Measurements from ENCODE around the gene CHMP5. TPM values are rescaled to one million over a fixed set of nuclear protein-coding genes. Genes with fewer than 3 reads are reported as not detected.
A peak's percentile ranks its signal among the peaks of the same experiment; 100 is the strongest.

Gene CHMP5
- total and polyA plus RNA-seq, 10 of the 15 experiments (the other 5 are each of a cell fraction or from before 2014, with no cell fraction given), result 40.3 to 179 (median 78.6) TPM

DNA sequence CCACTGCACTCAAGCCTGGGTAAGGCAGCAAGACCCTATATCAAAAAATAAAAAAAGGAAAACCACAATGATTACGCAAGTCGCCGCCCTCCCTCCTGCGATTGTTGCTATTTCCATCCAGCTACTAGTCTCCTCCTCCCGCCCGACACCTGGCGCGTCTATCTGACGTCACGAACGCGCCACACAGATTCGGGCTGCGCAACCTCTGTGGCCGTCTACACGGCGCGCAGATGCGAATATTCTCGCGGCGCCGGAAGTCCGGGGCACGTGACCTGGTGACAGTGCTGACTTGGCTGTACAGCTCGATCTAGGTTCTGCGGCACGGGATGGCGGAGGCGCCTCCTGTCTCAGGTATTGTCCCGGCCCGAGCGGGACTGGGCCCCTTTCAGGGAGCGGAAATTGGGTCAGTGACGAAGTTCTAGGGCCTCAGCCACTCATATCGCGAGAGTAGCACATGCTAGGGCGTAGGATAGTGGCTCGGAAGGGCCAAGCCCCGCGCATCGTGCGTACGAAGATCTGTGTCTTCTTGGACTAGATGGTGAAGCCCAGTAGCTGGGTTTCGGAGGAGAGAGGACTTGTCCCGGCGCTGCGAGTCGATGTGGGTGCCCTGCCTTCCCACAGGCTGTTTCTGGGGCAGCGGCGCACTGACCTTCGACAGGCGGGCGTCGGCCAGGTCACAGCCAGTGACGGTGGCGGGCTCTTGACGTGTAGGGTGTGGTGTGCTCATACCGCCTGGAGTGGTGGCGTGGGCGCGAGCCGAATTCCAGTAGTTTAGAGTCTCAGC, 25.6 kb downstream of the CHMP5 start, which contains the start of gene NFX1 (continued):
- TF ChIP-seq, protein P1, sequence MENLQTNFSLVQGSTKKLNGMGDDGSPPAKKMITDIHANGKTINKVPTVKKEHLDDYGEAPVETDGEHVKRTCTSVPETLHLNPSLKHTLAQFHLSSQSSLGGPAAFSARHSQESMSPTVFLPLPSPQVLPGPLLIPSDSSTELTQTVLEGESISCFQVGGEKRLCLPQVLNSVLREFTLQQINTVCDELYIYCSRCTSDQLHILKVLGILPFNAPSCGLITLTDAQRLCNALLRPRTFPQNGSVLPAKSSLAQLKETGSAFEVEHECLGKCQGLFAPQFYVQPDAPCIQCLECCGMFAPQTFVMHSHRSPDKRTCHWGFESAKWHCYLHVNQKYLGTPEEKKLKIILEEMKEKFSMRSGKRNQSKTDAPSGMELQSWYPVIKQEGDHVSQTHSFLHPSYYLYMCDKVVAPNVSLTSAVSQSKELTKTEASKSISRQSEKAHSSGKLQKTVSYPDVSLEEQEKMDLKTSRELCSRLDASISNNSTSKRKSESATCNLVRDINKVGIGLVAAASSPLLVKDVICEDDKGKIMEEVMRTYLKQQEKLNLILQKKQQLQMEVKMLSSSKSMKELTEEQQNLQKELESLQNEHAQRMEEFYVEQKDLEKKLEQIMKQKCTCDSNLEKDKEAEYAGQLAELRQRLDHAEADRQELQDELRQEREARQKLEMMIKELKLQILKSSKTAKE (IDR thresholded peaks at IDR 0.05; ENCODE audit: low read depth, poor library complexity, severe bottlenecking), result peak; percentile 78
- TF ChIP-seq, protein P2, sequence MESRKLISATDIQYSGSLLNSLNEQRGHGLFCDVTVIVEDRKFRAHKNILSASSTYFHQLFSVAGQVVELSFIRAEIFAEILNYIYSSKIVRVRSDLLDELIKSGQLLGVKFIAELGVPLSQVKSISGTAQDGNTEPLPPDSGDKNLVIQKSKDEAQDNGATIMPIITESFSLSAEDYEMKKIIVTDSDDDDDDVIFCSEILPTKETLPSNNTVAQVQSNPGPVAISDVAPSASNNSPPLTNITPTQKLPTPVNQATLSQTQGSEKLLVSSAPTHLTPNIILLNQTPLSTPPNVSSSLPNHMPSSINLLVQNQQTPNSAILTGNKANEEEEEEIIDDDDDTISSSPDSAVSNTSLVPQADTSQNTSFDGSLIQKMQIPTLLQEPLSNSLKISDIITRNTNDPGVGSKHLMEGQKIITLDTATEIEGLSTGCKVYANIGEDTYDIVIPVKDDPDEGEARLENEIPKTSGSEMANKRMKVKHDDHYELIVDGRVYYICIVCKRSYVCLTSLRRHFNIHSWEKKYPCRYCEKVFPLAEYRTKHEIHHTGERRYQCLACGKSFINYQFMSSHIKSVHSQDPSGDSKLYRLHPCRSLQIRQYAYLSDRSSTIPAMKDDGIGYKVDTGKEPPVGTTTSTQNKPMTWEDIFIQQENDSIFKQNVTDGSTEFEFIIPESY (IDR thresholded peaks at IDR 0.05), result no peak
- TF ChIP-seq JUND (IDR thresholded peaks at IDR 0.05; ENCODE audit: low read depth, low read length) (peak; percentile 55; the same call in 1 of the 2 replicates), PAX8 (IDR thresholded peaks at IDR 0.05) (no peak), SMAD5 (IDR thresholded peaks at IDR 0.05; ENCODE audit: low read depth) (peak; percentile 94), TCF12 (IDR thresholded peaks at IDR 0.05; ENCODE audit: low read depth, low read length) (peak; percentile 53; the same call in 1 of the 2 replicates), RAD51 (IDR thresholded peaks at IDR 0.05) (peak; percentile 98), TAF1 (IDR thresholded peaks at IDR 0.05; ENCODE audit: borderline replicate concordance, low read depth, low read length) (peak; percentile 83), RBBP5 (conservative IDR thresholded peaks at IDR 0.05) (no peak), SUZ12 (IDR thresholded peaks at IDR 0.05; ENCODE audit: unreplicated experiment) (no peak), MYC (IDR thresholded peaks at IDR 0.05; ENCODE audit: insufficient read depth, insufficient read length, insufficient replicate concordance, low read length, severe bottlenecking) (peak; percentile 80), IKZF2 (IDR thresholded peaks at IDR 0.05) (peak; percentile 17 to 45; a peak in 2 of 4 replicates), BMI1 (IDR thresholded peaks at IDR 0.05; ENCODE audit: borderline replicate concordance) (no peak), HCFC1 (IDR thresholded peaks at IDR 0.05; ENCODE audit: low read length) (peak; percentile 84), BHLHE40 (IDR thresholded peaks at IDR 0.05; ENCODE audit: borderline replicate concordance in 1 of 2, low read depth in 2 of 2, low read length in 1 of 2) (peak; percentile 97 to 99), BRCA1 (IDR thresholded peaks at IDR 0.05; ENCODE audit: low read depth, low read length) (peak; percentile 17; the same call in 1 of the 2 replicates)
- TF ChIP-seq, protein P3, sequence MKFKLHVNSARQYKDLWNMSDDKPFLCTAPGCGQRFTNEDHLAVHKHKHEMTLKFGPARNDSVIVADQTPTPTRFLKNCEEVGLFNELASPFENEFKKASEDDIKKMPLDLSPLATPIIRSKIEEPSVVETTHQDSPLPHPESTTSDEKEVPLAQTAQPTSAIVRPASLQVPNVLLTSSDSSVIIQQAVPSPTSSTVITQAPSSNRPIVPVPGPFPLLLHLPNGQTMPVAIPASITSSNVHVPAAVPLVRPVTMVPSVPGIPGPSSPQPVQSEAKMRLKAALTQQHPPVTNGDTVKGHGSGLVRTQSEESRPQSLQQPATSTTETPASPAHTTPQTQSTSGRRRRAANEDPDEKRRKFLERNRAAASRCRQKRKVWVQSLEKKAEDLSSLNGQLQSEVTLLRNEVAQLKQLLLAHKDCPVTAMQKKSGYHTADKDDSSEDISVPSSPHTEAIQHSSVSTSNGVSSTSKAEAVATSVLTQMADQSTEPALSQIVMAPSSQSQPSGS (IDR thresholded peaks at IDR 0.05; ENCODE audit: low read length), result peak; percentile 68; the same call in 1 of the 2 replicates
- TF ChIP-seq, protein P4, sequence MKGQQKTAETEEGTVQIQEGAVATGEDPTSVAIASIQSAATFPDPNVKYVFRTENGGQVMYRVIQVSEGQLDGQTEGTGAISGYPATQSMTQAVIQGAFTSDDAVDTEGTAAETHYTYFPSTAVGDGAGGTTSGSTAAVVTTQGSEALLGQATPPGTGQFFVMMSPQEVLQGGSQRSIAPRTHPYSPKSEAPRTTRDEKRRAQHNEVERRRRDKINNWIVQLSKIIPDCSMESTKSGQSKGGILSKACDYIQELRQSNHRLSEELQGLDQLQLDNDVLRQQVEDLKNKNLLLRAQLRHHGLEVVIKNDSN (IDR thresholded peaks at IDR 0.05; ENCODE audit: borderline replicate concordance, extremely low read length, insufficient read depth, low read depth, low read length), result peak; percentile 99
- TF ChIP-seq, protein P5, sequence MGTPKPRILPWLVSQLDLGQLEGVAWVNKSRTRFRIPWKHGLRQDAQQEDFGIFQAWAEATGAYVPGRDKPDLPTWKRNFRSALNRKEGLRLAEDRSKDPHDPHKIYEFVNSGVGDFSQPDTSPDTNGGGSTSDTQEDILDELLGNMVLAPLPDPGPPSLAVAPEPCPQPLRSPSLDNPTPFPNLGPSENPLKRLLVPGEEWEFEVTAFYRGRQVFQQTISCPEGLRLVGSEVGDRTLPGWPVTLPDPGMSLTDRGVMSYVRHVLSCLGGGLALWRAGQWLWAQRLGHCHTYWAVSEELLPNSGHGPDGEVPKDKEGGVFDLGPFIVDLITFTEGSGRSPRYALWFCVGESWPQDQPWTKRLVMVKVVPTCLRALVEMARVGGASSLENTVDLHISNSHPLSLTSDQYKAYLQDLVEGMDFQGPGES (IDR thresholded peaks at IDR 0.05), result no peak
